Endometrial microvascular endothelial cells (primary cell): ENCODE results near the gene OR7C1. TPM values are rescaled to one million over a fixed set of nuclear protein-coding genes. Genes with fewer than 3 reads are reported as not detected.
"Not testable (repeated sequence)": the region's sequence is repeated elsewhere in the genome, so short reads cannot be mapped to it uniquely, and the experiment has no call there.

ENCODE experiments used
- in situ Hi-C: cut with HindIII; loops from 2 replicates; pipeline ENCODE4 v1.10.0; 2017; ENCODE audit warnings: low sequenced_read_pairs, low pct_unique_long_range_greater_than_20kb; ENCODE audit errors: inconsistent ontology term
- total RNA-seq: library from RNA; depleted of rRNA; stranded (reverse); fragments of >200 nt; gene quantifications from one replicate; pipeline ENCODE4 v1.2.3, GENCODE V29; 2015; ENCODE audit errors: inconsistent ontology term

OR7C1 gene
- total RNA-seq, 1 donor from 2014 or later = not detected

DNA sequence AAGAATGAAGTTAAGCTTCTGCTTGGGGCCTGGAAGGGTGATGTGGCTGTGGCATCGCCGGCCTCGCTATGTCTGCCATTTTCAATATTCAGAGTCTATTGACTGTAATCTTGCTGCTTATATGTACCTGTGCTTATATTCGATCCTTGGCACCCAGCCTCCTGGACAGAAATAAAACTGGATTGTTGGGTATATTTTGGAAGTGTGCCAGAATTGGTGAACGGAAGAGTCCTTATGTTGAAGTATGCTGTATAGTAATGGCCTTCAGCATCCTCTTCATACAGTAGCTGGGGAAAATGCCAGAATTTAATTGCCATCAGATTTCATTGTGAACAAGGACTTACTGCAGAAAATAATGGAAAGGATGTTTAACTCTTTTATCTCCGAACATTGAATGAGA is 42.7 kb downstream of the OR7C1 start:
- in situ Hi-C loops = not testable (repeated sequence)

DNA sequence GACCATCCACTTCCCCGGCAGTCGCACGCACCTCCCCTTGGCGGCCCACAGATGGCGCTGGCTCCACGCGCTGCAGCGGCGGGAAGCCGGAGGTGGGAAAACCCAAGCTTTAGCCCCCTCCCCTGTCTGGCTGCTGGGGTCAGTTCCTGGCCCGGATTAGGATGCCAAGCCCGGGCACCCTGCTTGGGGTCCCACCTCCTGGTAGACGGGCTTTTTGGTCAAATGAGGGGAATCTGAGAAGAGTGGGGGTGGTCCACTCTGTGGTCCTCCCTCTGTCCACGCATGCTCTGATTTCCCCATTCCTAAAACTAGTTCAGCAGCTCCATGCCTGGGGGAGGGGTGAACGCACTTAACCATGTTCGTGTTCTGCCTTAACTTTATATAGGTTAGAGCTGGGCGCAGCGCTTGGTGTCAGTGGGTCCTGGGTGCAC is 48.5 kb downstream of the OR7C1 start:
- in situ Hi-C loops = no loop called here

GRCh38 chr19:14785102-14785793 is 49.7 kb downstream of the OR7C1 start:
- in situ Hi-C loops = not testable (repeated sequence)

- in situ Hi-C loops = not testable (repeated sequence)
Measured at GRCh38 chr19:14784730-14785101, 50.3 kb downstream of the OR7C1 start.

GRCh38 chr19:14783410-14783998 is 51.5 kb downstream of the OR7C1 start:
- in situ Hi-C loops = not testable (repeated sequence)

DNA sequence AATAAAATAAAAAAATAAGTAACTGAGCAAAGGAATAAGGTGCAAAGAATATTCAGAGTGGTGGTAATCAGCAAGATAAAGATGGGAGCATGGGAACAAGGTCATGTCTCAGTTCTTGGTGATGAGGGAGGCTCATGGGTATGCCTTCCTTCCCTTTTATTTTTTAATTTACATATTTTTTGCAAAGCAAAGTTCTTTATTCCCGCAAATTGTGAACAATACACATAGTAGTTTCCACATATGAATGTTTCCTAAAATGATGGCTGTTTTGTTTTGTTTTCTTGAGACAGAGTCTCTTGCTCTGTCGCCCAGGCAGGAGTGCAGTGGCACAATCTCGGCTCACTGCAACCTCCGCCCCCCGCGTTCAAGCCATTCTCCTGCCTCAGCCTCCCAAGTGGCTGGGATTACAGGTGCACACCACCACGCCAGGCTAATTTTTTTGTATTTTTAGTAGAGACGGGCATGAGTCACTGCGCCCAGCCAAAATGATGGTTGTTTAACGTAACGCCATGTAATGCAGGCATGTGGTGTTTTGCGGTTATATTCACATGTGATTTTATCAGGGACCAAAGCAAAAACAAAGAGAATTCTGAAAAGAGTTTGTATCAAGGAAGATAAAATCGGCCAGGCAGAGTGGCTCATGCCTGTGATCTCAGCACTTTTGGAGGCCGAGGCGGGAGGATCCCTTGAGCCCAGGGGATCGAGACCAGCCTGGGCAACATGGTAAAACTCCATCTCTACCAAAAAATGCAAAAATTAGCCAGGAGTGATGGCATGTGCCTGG is 52.2 kb downstream of the OR7C1 start:
- in situ Hi-C loops = no loop called here

DNA sequence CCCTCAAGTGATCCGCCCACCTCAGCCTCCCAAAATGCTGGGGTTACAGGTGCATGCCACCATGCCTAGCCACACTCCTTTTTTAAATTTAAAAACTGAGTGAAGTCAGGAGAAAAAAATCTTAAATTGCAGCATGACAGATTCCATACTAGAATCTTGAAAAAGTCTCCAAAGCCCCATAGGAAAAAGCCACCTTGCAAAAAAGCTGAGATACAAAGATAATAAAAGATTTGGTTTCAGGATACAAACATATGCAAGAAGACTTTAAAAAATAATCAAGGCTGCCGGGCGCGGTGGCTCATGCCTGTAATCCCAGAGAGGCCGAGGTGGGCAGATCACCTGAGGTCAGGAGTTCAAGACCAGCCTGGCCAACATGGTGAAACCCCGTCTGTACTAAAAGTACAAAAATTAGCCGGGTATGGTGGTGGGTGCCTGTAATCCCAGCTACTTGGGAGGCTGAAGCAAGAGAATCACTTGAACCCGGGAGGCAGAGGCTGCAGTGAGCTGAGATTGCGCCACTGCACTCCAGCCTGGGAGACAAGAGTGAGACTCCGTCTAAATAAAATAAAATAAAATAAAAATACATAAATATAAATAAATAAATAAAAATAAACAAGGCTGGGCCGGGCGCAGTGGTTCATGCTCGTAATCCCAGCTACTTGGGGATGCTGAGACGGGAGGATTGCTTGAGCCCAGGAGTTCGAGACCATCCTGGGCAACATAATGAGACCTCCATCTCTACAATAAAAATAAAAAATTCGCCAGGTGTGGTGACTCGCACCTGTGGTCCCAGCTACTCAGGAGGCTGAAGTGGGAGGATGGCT is 53.1 kb downstream of the OR7C1 start:
- in situ Hi-C loops = not testable (repeated sequence)

GRCh38 chr19:14780622-14781225 is 54.3 kb downstream of the OR7C1 start:
- in situ Hi-C loops = not testable (repeated sequence)

- in situ Hi-C loops = no loop called here
Measured at GRCh38 chr19:14779151-14779550, 55.8 kb downstream of the OR7C1 start.

- in situ Hi-C loops = not testable (repeated sequence)
Measured at GRCh38 chr19:14778110-14778845, 56.7 kb downstream of the OR7C1 start, which contains the start of gene ADGRE2. Gene ADGRE2 (minus strand): TSS chr19:14778560. CDS start chr19:14776756, 1,804 bp downstream.

DNA sequence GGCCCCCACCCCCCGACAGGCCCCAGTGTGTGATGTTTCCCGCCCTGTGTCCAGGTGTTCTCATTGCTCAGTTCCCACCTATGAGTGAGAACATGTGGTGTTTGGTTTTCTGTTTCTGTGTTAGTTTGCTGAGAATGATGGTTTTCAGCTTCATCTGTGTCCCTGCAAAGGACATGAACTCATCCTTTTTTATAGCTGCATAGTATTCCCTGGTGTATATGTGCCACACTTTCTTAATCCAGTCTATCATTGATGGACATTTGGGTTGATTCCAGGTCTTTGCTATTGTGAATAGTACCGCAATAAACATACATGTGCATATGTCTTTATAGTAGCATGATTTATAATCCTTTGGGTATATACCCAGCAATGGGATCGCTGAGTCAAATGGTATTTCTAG is 57.3 kb downstream of the OR7C1 start:
- in situ Hi-C loops = not testable (repeated sequence)

DNA sequence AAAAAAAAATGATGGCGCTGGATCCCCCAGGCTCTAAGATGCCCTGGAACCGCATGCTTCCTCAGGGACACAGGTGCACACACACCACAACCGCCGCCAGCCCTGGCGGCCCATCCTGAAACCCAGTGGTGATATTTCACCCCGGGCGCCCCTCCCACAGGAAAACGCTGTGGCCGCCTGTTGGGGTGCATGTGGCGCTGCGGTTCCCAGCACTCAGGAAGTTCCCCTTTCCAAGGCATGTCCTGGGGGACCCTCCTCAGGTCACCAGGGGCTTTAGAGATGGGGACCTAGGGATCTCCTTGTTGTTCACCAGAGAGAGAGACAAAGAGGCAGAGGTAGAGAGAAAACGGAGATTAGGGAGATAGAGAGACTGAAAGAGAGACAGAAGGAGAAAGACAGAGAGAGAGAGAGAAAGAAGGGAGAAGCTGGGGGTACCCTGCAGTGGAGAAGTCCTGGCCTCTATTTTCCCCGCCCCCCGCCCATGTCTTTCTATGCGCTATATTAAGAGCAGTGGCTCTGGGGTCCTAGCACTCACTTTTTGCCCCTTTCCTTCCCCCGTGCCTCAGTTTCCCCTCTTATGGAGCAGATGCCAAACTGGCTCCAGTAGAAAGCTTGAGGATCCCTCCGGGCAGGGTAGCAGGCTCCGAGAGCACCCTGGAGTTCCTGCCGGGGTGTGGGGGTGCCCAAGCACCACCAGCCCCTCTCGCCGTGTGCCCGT is 59.0 kb downstream of the OR7C1 start:
- in situ Hi-C loops = no loop called here

DNA sequence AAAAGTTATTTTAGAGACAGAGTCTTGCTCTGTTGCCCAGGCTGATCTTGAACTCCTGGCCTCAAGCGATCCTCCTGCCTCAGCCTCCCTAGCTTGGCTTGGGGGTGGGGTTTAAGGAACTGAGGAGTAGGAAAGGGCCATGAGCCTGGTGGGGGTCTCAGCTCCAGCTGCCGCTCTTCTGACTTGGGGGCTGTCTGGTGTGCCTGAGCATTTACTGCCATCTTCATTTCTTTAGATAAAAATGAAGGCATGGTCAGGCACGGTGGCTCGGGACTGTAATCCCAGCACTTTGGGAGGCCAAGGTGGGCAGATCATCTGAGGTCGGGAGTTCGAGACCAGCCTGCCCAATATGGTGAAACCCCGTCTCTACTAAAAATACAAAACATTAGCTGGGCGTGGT is 59.7 kb downstream of the OR7C1 start:
- in situ Hi-C loops = not testable (repeated sequence)

DNA sequence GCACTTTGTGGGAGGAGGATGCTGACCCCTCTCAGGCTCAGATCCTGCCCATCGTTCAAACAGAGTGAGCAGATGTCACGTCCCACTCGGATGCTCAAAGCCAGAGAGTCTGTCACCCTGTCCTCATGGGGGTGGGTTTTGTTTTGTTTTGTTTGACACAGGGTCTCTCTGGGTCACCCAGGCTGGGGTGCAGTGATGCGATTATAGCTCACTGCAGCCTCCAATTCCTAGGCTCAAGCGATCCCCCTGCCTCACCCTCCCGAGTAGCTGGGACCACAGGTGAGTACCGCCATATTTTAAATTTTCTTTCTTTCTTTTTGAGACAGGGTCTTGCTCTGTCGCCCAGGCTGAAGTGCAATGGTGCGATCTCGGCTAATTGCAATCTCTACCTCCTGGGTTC is 60.6 kb downstream of the OR7C1 start:
- in situ Hi-C loops = no loop called here

- in situ Hi-C loops = not testable (repeated sequence)
Measured at GRCh38 chr19:14773722-14774121, 61.3 kb downstream of the OR7C1 start.

DNA sequence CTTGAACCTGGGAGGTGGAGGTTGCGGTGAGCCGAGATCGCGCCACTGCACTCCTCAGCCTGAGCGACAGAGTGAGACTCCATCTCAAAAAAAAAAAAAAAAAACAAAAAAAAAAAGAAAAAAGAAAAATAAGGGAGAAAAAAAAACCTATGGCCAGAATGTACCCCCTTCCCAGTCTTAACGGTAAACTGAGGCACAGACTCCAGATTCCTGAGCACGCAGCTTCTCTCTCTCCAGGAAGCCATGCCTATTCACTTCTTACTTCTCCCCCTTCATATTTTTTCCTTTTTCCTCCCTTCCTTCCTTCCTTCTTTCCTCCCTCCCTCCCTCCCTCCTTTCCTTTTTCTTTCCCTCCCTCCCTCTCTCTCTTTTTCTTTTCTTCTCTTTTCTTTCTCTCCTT is 62.0 kb downstream of the OR7C1 start:
- in situ Hi-C loops = no loop called here

DNA sequence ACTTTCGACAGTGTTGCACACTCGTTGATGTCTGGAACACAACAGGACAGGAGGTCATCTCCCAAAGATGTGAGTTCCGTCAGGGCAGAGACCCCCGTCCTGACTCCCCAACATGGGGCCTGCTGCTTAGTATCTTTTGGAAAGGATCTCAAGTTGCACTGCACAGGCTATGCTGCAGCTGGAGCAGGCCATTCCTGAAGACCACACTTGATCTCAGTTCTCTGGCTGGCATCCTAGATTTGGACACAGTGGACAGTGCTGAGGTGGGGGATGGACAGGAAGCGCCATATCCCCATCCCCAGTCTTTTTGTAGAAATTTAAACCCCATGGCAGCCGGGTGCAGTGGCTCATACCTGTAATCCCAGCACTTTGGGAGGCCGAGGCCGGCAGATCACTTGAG is 62.5 kb downstream of the OR7C1 start:
- in situ Hi-C loops = no loop called here
